Activated naive CD4-positive, alpha-beta T cell treated with anti-CD3 and anti-CD28 coated beads, Interleukin-2, amount 50 U/mL, for 72 hours (primary cell): ENCODE data around the gene CCDC172. TPM values are rescaled to one million over a fixed set of nuclear protein-coding genes. Genes with fewer than 3 reads are reported as not detected.

Experiments used
- ATAC-seq, 2 donors: fragments of 150-1000 bp; cut with Tn5 transposase; 2 replicates each; pipeline ENCODE4 v1.10.0; 2021; ENCODE audit warnings: mild to moderate bottlenecking in 2 of 2, moderate library complexity in 2 of 2
- DNase-seq, 2 donors: peaks; one replicate each; pipeline ENCODE4 v3.0.0; 2021 to 2022; ENCODE audit warnings: low spot score in 2 of 2
- H3K27ac Mint-ChIP-seq, 2 donors: one replicate each; pipeline ENCODE4 v1.8.0; 2022; ENCODE audit warnings: mild to moderate bottlenecking in 2 of 2, mixed read lengths in 2 of 2
- H3K36me3 Mint-ChIP-seq, 2 donors: one replicate each; pipeline ENCODE4 v1.8.0; 2022; ENCODE audit warnings: mixed read lengths in 2 of 2
- H3K9me3 Mint-ChIP-seq, 2 donors: one replicate each; pipeline ENCODE4 v1.8.0; 2022; ENCODE audit warnings: mixed read lengths in 2 of 2
- total RNA-seq, 2 donors: library from RNA; stranded (reverse); gene quantifications; one replicate each; pipeline ENCODE4 v1.2.3, GENCODE V29; 2022

Gene CCDC172
- total RNA-seq, result not detected

GRCh38 chr10:116324227-116324950, at the start of gene CCDC172:
Gene CCDC172, plus strand, starts transcription at chr10:116324448. Its CDS starts 564 bp downstream, at chr10:116325012.
- DNase-seq (no peak), ATAC-seq (no peak)
- H3K9me3 Mint-ChIP-seq, result no peaks in the 10 kb centered on the region
- no peak within 1 kb of the TSS for H3K27ac Mint-ChIP-seq
- no peaks in the 10 kb centered on the region for H3K36me3 Mint-ChIP-seq

- ATAC-seq (no peak), DNase-seq (no peak)
- peaks cover 0 to 6% of the 10 kb centered on the region in 2 donors for H3K9me3 Mint-ChIP-seq
- H3K27ac Mint-ChIP-seq, result no peak overlapping the region
- H3K36me3 Mint-ChIP-seq, result peaks cover 6 to 13% of the 10 kb centered on the region in 2 donors
Measured at GRCh38 chr10:116276981-116277380, 47.3 kb upstream of the CCDC172 start.

GRCh38 chr10:116278846-116279245, 45.4 kb upstream of the CCDC172 start:
- H3K27ac Mint-ChIP-seq, result no peak overlapping the region

GRCh38 chr10:116281775-116282174, 42.5 kb upstream of the CCDC172 start:
- no peak for DNase-seq

More at GRCh38 chr10:116278846-116279245, 45.4 kb upstream of the CCDC172 start:
- Mint-ChIP-seq H3K9me3 (peaks cover 0 to 6% of the 10 kb centered on the region in 2 donors), H3K36me3 (peaks cover 0 to 8% of the 10 kb centered on the region in 2 donors)
- no peak for ATAC-seq
- no peak for DNase-seq

GRCh38 chr10:116286626-116287200, 37.5 kb upstream of the CCDC172 start:
- no peak for ATAC-seq
- Mint-ChIP-seq H3K36me3 (no peaks in the 10 kb centered on the region), H3K9me3 (no peaks in the 10 kb centered on the region), H3K27ac (no peak overlapping the region)
- no peak for DNase-seq

More at GRCh38 chr10:116281775-116282174, 42.5 kb upstream of the CCDC172 start:
- peaks cover 0 to 6% of the 10 kb centered on the region in 2 donors for H3K9me3 Mint-ChIP-seq
- no peak for ATAC-seq
- H3K27ac Mint-ChIP-seq, result no peak overlapping the region
- H3K36me3 Mint-ChIP-seq, result no peaks in the 10 kb centered on the region

GRCh38 chr10:116287906-116288501, 36.2 kb upstream of the CCDC172 start:
- ATAC-seq, result peak in 1 of 2 donors; percentile 49
- Mint-ChIP-seq H3K36me3 (no peaks in the 10 kb centered on the region), H3K9me3 (no peaks in the 10 kb centered on the region), H3K27ac (no peak overlapping the region)
- no peak for DNase-seq

- H3K27ac Mint-ChIP-seq, result no peak overlapping the region
- peaks cover 0 to 3% of the 10 kb centered on the region in 2 donors for H3K9me3 Mint-ChIP-seq
- H3K36me3 Mint-ChIP-seq, result no peaks in the 10 kb centered on the region
- DNase-seq (no peak), ATAC-seq (no peak)
Measured at GRCh38 chr10:116289652-116290051, 34.6 kb upstream of the CCDC172 start.

- Mint-ChIP-seq H3K27ac (no peak overlapping the region), H3K36me3 (no peaks in the 10 kb centered on the region), H3K9me3 (peaks cover 0 to 3% of the 10 kb centered on the region in 2 donors)
- no peak for DNase-seq
- no peak for ATAC-seq
Measured at GRCh38 chr10:116292493-116292892, 31.8 kb upstream of the CCDC172 start.

- no peak for ATAC-seq
- H3K9me3 Mint-ChIP-seq, result peaks cover 0 to 10% of the 10 kb centered on the region in 2 donors
- peak overlapping the region in 1 of 2 donors; percentile 11 for H3K27ac Mint-ChIP-seq
- no peaks in the 10 kb centered on the region for H3K36me3 Mint-ChIP-seq
- DNase-seq, result no peak
Measured at GRCh38 chr10:116296291-116296721, 27.9 kb upstream of the CCDC172 start.

GRCh38 chr10:116298586-116298985, 25.7 kb upstream of the CCDC172 start:
- DNase-seq (no peak), ATAC-seq (no peak)
- H3K36me3 Mint-ChIP-seq, result no peaks in the 10 kb centered on the region
- peaks cover 0 to 10% of the 10 kb centered on the region in 2 donors for H3K9me3 Mint-ChIP-seq
- H3K27ac Mint-ChIP-seq, result no peak overlapping the region

- DNase-seq (no peak), ATAC-seq (no peak)
- Mint-ChIP-seq H3K27ac (no peak overlapping the region), H3K9me3 (peaks cover 0 to 10% of the 10 kb centered on the region in 2 donors), H3K36me3 (no peaks in the 10 kb centered on the region)
Measured at GRCh38 chr10:116300542-116300941, 23.7 kb upstream of the CCDC172 start.

- H3K36me3 Mint-ChIP-seq, result no peaks in the 10 kb centered on the region
- DNase-seq (no peak), ATAC-seq (no peak)
- peaks cover 0 to 3% of the 10 kb centered on the region in 2 donors for H3K9me3 Mint-ChIP-seq
- H3K27ac Mint-ChIP-seq, result no peak overlapping the region
Measured at GRCh38 chr10:116304923-116305322, 19.3 kb upstream of the CCDC172 start.

GRCh38 chr10:116306847-116307246, 17.4 kb upstream of the CCDC172 start:
- Mint-ChIP-seq H3K36me3 (no peaks in the 10 kb centered on the region), H3K27ac (no peak overlapping the region), H3K9me3 (peaks cover 0 to 3% of the 10 kb centered on the region in 2 donors)
- DNase-seq (no peak), ATAC-seq (no peak)

- Mint-ChIP-seq H3K27ac (no peak overlapping the region), H3K36me3 (no peaks in the 10 kb centered on the region), H3K9me3 (peaks cover 0 to 3% of the 10 kb centered on the region in 2 donors)
- ATAC-seq (no peak), DNase-seq (no peak)
Measured at GRCh38 chr10:116307455-116307854, 16.8 kb upstream of the CCDC172 start.

- peaks cover 0 to 8% of the 10 kb centered on the region in 2 donors for H3K9me3 Mint-ChIP-seq
- peaks cover 0 to 5% of the 10 kb centered on the region in 2 donors for H3K36me3 Mint-ChIP-seq
- no peak for ATAC-seq
- DNase-seq, result no peak
- no peak overlapping the region for H3K27ac Mint-ChIP-seq
Measured at GRCh38 chr10:116311016-116311415, 13.2 kb upstream of the CCDC172 start.

- ATAC-seq, result no peak
- Mint-ChIP-seq H3K9me3 (peaks cover 0 to 8% of the 10 kb centered on the region in 2 donors), H3K36me3 (peaks cover 0 to 5% of the 10 kb centered on the region in 2 donors), H3K27ac (no peak overlapping the region)
- DNase-seq, result no peak
Measured at GRCh38 chr10:116311706-116312490, 12.3 kb upstream of the CCDC172 start.

- no peak for ATAC-seq
- DNase-seq, result no peak
- Mint-ChIP-seq H3K27ac (no peak overlapping the region), H3K36me3 (peaks cover 0 to 5% of the 10 kb centered on the region in 2 donors), H3K9me3 (peaks cover 0 to 8% of the 10 kb centered on the region in 2 donors)
Measured at GRCh38 chr10:116312548-116312947, 11.7 kb upstream of the CCDC172 start.
